HEK293T (cell line): Measurements from ENCODE around the gene MRPL1.
"Not testable (repeated sequence)": the region's sequence is repeated elsewhere in the genome, so short reads cannot be mapped to it uniquely, and the experiment has no call there.

Experiments used
- CTCF ChIA-PET: fragments of 350-600 bp; formaldehyde crosslinking; extraction: SDS; loops from one replicate; lab custom pipeline; 2021; ENCODE audit warnings: antibody characterized with exemption, inconsistent platforms; lab: Yijun Ruan, JAX
- POLR2A ChIA-PET: fragments of 350-600 bp; formaldehyde crosslinking; extraction: SDS; loops from one replicate; lab custom pipeline; 2020; ENCODE audit warnings: antibody characterized with exemption, inconsistent platforms; lab: Yijun Ruan, JAX
- DNase-seq: peaks from one replicate; pipeline ENCODE4 v3.0.0; 2012; ENCODE audit warnings: mixed read lengths; ENCODE audit errors: extremely low spot score
- ARNT ChIP-seq: fragments of 450-650 bp; IDR thresholded peaks from 2 replicates; pipeline ENCODE4 v1.6.1; 2017; ENCODE audit warnings: mild to moderate bottlenecking
- BHLHE40 ChIP-seq: fragments of 450-650 bp; IDR thresholded peaks from 2 replicates; pipeline ENCODE4 v1.6.1; 2016; ENCODE audit warnings: mild to moderate bottlenecking, moderate library complexity, borderline replicate concordance
- CTBP1 ChIP-seq: fragments of 450-650 bp; IDR thresholded peaks from 2 replicates; pipeline ENCODE4 v1.6.1; 2016; ENCODE audit warnings: borderline replicate concordance
- ELF4 ChIP-seq: fragments of 450-650 bp; IDR thresholded peaks from 2 replicates; pipeline ENCODE4 v1.6.1; 2017; ENCODE audit warnings: antibody characterized with exemption
- FOXA1 ChIP-seq: fragments of 450-650 bp; IDR thresholded peaks from 2 replicates; pipeline ENCODE4 v1.6.1; 2016; ENCODE audit warnings: mild to moderate bottlenecking
- FOXK2 ChIP-seq: fragments of 450-650 bp; IDR thresholded peaks from 2 replicates; pipeline ENCODE4 v1.6.1; 2016; ENCODE audit warnings: mild to moderate bottlenecking
- FOXM1 ChIP-seq: fragments of 450-650 bp; IDR thresholded peaks from 2 replicates; pipeline ENCODE4 v1.6.1; 2017; ENCODE audit warnings: mild to moderate bottlenecking, borderline replicate concordance
- HDGF ChIP-seq: fragments of 450-650 bp; IDR thresholded peaks from 2 replicates; pipeline ENCODE4 v1.6.1; 2017; ENCODE audit warnings: antibody characterized with exemption, borderline replicate concordance
- L3MBTL2 ChIP-seq: fragments of 450-650 bp; conservative IDR thresholded peaks from 2 replicates; pipeline ENCODE4 v1.6.1; 2016; ENCODE audit warnings: mild to moderate bottlenecking
- LEF1 ChIP-seq: fragments of 450-650 bp; IDR thresholded peaks from 2 replicates; pipeline ENCODE4 v1.6.1; 2017; ENCODE audit warnings: mild to moderate bottlenecking, borderline replicate concordance
- NFRKB ChIP-seq: fragments of 450-650 bp; IDR thresholded peaks from 2 replicates; pipeline ENCODE4 v1.6.1; 2016; ENCODE audit warnings: mild to moderate bottlenecking, moderate library complexity
- PKNOX1 ChIP-seq: fragments of 450-650 bp; IDR thresholded peaks from 2 replicates; pipeline ENCODE4 v1.6.1; 2016
- SP1 ChIP-seq: fragments of 450-650 bp; IDR thresholded peaks from 2 replicates; pipeline ENCODE4 v1.6.1; 2017
- SUZ12 ChIP-seq: fragments of 450-650 bp; IDR thresholded peaks from 2 replicates; pipeline ENCODE4 v1.6.1; 2016; ENCODE audit warnings: mild to moderate bottlenecking
- TARDBP ChIP-seq: fragments of 450-650 bp; IDR thresholded peaks from 2 replicates; pipeline ENCODE4 v1.6.1; 2016
- ZNF384 ChIP-seq: fragments of 450-650 bp; IDR thresholded peaks from 2 replicates; pipeline ENCODE4 v1.6.1; 2016

Gene MRPL1

GRCh38 chr4:77854431-77855111, 8.1 kb upstream of the MRPL1 start:
- DNase-seq: no peak
- CTCF ChIA-PET: no interaction called here

GRCh38 chr4:77856152-77856551, 6.5 kb upstream of the MRPL1 start:
- CTCF ChIA-PET: interaction anchor here (0.5 kb wide), 1 partner anchor 38 kb away, joined by 3 read pairs; no protein-coding TSS in a partner anchor
- TF ChIP-seq ARNT: no peak
- TF ChIP-seq CTBP1: no peak
- no peak for TF ChIP-seq FOXM1
- no peak for TF ChIP-seq PKNOX1
- no peak for TF ChIP-seq BHLHE40
- TF ChIP-seq ELF4: no peak
- no peak for TF ChIP-seq TARDBP
- no peak for TF ChIP-seq ZNF384
- no peak for TF ChIP-seq SUZ12
- no peak for TF ChIP-seq HDGF
- no peak for TF ChIP-seq FOXA1
- TF ChIP-seq SP1: no peak
- no peak for TF ChIP-seq LEF1
- no peak for TF ChIP-seq FOXK2
- POLR2A ChIA-PET: no interaction called here
- no peak for DNase-seq

More at GRCh38 chr4:77854431-77855111, 8.1 kb upstream of the MRPL1 start:
- no peak for TF ChIP-seq LEF1
- no peak for TF ChIP-seq ARNT
- TF ChIP-seq PKNOX1: no peak
- TF ChIP-seq SP1: no peak
- TF ChIP-seq SUZ12: no peak
- TF ChIP-seq FOXM1: no peak
- TF ChIP-seq BHLHE40: no peak
- no peak for TF ChIP-seq FOXA1
- no peak for TF ChIP-seq CTBP1
- TF ChIP-seq FOXK2: no peak
- TF ChIP-seq ELF4: no peak
- POLR2A ChIA-PET: no interaction called here

DNA sequence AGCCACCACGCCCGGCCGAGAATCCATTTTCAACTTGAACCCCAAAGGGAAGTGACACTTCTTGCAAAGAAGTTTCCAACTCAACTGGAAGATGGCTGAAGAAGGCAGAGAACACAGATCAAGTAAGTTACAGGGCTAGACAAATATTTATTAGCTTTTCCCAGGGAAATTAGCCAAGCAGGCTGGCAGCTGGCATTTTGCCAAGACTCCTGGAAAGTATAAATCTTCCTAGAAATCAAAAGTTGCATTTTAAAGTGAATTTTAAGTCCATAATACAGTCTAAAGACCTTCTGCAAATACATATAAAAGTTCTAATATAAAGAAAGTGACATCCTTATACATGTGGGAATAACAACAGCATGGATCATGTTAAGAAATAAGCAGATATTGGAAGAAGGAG, 3.4 kb upstream of the MRPL1 start:
- no peak for DNase-seq
- ChIA-PET CTCF (no interaction called here), POLR2A (no interaction called here)
- TF ChIP-seq CTBP1 (no peak), PKNOX1 (no peak), ZNF384 (no peak), NFRKB (no peak)

- no peak for DNase-seq
- POLR2A ChIA-PET: interaction anchor here (1.4 to 2.9 kb wide), 10 partner anchors 10 to 295 kb away, joined by 3 to 23 read pairs (median 6); partner anchors contain the start of genes CNOT6L and FRAS1
- CTCF ChIA-PET: no interaction called here
- TF ChIP-seq FOXA1: no peak
- no peak for TF ChIP-seq ELF4
- no peak for TF ChIP-seq SUZ12
- TF ChIP-seq FOXM1: no peak
- no peak for TF ChIP-seq CTBP1
- TF ChIP-seq HDGF: no peak
- TF ChIP-seq FOXK2: no peak
- no peak for TF ChIP-seq L3MBTL2
- no peak for TF ChIP-seq LEF1
- TF ChIP-seq PKNOX1: no peak
- TF ChIP-seq ZNF384: no peak
- no peak for TF ChIP-seq ARNT
- no peak for TF ChIP-seq NFRKB
- TF ChIP-seq TARDBP: no peak
Observed at GRCh38 chr4:77861495-77861894, 1.1 kb upstream of the MRPL1 start.

GRCh38 chr4:77863341-77863740, 711 bp downstream of the MRPL1 start:
- DNase-seq: not testable (repeated sequence)
- ChIA-PET CTCF (interaction anchor here (0.7 kb wide), 1 partner anchor 110 kb away, joined by 5 read pairs; no protein-coding TSS in a partner anchor), POLR2A (interaction anchor here (1.0 to 2.9 kb wide), 2 partner anchors 24 to 45 kb away, joined by 3 to 22 read pairs; partner anchors contain the start of gene CNOT6L)
- TF ChIP-seq ZNF384: peak; percentile 87

DNA sequence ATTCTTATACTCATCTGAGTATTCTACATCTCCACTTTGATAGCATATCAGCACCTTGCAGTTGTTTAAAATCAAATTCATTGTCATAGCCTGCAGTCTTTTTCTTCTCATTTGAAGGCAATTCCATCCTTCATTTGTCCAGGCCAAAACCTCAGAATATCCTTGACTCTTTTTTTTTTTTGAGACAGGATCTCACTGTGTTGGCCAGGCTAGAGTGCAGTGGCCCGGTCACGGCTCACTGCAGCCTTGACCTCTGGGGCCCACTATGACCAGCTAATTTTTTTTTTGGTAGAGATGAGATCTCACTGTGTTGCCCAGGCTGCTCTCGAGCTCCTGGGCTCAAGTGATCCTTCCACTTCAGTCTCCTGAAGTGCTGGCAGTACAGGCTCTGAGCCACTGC, 2.6 kb downstream of the MRPL1 start:
- ChIA-PET CTCF (no interaction called here), POLR2A (no interaction called here)
- TF ChIP-seq NFRKB (no peak), SUZ12 (no peak), SP1 (no peak), HDGF (no peak), PKNOX1 (no peak), FOXM1 (no peak), CTBP1 (no peak), FOXA1 (no peak), LEF1 (no peak)
- DNase-seq: no peak
